ENCODE results near the gene C10orf120.

Gene C10orf120

DNA sequence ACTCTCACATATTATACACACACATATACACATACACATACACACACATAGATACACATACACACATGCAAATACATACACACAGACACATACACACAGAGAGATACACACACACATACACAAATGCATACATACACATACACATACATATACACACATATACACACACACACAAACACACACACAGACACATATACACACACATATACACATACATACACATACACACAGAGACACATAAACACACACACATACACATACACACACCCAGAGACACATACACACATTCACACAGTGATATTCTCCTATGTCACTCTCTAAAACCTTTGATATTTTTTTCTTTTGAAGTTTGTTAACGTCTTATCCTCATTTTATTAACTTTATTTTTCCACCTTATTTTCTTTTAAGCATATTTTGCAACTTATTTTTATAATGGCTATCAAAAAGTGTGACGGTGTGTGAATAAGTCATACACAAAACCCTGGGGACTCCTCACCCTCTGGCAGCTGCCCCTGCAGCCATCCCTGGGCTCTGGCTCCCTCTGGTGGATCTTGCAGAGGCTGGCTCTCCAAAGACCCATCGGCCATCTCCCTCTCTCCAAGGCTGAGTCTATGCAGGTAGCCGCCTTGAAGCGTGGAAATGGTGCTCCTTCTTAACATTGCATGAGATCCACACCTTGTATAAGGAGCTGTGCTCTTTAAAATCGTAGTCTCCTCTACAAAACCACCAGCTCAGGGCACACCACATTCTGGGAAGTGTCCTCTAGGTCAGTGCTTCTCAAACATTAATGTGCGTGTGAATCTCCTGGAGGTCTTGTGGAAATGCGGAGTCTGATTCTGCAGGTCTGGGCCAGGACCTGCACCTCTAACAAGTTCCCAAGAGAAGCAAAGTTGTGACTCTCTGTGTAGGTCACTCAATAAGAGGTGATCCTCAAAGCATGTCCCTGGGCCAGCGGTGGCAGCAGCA lies 4.1 kb upstream of the C10orf120 start:
- DNase-seq (ENCODE audit: low spot score) = peak; percentile 45

DNA sequence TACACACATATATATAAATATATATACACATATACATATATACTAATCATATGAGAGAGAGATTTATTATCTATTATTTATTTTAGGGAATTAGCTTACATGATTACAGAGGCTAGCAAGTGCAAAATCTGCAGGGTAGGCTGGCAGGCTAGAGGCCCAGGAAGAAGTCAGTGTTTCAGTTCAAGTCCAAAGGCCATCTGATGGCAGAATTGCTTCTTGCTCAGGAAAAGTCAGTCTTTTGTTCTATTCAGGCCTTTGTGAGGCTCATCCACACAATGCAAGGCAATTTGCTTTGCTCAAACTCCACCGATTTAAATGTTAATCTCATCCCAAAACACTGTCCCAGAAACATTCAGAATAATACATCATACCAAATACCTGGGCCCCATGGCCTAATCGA lies 2.6 kb upstream of the C10orf120 start:
- DNase-seq (ENCODE audit: low spot score) = no peak

DNA sequence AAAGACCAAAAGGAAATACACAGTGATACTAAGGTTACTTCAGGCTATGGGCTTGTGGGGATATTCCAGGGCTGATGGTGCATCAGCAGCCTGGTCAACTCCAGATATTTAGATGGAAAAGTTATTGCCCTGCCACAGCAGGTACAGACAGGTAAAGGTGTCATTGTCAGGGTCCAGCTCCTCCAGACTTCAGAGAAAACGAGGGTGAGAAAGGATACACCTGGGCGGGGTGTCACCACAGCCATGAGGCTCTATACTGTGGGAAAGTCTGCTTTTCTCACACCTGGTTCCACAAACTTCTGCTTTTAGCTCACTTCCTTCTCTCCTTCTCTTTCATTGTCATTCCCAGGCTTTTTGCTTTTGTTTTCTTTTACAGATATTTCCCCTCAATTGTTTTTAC lies 2.0 kb upstream of the C10orf120 start:
- DNase-seq (ENCODE audit: low spot score) = no peak

DNA sequence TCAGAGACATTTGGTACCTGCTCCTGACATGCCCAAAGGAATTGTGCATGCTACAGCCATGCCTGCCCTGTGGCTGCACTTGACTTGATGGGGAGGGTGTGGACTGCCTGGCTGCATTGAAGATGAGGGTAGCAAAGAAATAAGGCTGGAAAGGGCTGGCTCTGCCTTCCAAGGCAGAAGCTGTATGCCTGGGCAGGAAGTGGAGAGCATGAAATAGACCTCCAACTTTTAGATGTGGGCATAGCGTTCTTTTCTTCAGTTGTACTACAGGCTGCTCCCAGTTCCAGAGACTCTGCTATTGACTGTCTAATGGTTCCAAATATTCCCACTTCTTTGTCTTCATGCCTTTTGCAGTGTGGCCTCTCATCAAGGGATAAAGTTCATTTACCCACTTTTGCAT lies 3.0 kb downstream of the C10orf120 start:
- DNase-seq (ENCODE audit: low spot score) = no peak

DNA sequence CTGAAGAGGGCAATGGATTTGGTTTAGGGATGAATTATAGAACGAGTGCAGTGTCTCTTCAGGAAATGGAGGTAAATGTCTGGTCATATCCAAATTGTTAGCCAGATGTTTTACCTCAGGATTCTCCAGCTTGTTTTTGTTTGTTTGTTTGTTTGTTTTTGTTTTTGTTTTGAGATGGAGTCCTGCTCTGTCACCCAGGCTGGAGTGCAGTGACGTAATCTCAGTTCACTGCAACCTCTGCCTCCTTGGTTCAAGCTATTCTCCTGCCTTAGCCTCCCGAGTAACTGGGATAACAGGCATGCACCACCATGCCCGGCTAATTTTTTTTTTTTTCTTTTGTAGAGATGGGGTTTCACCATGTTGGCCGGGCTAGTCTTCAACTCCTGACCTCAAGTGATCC lies 6.9 kb downstream of the C10orf120 start:
- DNase-seq (ENCODE audit: low spot score) = no peak

DNA sequence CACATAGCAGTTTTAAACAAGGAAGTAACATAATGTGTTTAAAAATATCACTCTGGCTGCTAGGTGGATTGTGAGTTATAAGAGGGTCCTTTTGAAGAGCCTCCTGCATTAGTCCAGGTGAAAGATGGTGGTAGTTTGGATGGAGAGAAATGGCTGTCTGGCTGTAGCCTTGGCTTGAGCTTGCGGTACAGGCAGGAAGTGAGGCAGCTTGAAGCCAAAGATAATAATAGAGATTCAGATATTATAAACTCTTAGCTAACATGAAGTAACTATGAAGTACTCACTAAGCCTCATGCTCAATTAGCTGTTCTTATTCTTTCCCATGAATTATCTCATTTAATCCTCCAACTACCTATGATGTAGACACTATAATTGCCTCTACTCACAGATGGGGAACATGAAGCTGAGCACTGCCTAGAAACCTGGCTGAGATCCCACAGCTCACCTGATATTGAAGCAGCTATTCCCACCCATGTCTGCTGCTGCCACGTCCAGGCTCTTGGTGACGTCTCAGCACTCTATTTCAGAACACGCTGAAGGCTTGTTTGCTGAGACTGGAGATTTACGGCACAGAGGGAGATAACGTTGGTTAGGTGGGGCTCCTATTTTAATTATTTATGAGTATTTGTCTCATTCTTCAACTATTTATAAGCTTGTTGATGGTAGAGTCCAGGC lies 10.4 kb downstream of the C10orf120 start:
- no peak for DNase-seq (ENCODE audit: low spot score)

DNA sequence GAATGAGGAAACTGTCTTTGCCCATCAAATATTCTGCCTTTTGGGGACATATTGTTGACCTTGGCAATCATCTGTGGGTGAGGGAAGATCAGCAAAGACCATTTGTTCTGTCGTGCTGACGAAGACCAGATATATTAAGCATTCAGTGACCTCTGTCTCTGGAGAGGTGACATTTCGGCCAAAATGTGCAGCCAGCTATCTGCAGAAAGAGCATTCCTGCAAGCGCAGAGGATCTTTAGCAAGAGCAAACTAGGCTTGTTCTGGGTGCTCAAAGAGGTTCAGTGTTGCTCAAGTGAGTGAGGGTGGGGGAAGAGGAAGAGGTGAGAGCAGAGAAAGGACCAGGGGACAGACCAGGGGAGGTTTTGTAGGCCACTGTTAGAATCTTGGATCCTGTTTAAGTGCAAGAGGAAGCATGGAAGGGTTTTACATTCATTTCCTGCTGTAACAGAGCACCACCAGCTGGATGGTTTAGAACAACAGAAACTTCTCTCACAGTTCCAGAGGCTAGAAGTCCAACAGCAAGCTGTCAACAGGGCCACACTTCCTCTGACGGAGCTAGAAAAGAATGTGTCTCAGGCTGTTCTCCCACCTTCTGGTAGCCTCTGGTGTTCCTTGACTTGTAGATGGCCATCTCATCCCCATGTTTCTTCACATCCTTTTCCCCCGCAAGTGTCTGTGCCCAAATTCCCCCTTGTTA lies 11.2 kb downstream of the C10orf120 start:
- no peak for DNase-seq (ENCODE audit: low spot score)

DNA sequence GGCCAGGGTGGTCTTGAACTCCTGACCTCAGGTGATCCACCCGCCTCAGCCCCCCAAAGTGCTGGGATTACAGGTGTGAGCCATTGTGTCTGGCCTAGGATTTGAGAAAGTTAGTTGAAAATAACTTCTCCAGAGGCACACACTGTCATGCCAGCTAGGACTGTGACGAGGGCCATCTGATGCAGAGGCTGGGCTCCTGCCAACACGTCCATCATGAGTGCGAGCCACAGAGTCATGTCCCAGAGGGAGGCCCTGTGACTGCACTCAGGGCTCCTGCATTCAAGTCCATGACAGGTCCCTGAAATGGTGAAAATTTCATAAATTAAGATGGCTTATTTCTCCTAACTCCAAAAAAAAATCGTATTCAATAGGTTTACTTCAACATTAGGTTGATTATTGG lies 17.1 kb downstream of the C10orf120 start:
- no peak for DNase-seq (ENCODE audit: low spot score)

DNA sequence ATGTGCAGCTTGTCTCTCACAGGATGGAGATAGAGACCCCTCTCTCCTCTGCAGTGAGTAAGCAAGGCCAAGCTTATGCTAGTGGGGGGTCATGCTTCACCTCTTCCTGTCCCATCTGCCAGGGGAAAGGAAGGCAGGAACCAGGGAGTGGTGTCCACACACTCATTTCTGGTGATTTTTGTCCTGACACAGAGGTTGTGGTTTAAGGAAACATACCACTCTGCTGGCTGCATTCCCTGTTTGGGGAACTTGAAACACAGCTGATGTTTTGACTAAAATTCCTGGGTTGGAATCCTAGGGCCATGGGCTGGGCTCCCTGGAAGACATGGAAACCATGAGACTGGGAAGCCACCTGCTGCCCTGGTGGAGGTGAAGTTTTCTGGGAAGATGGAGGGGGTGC lies 21.4 kb downstream of the C10orf120 start:
- no peak for DNase-seq (ENCODE audit: low spot score)

DNA sequence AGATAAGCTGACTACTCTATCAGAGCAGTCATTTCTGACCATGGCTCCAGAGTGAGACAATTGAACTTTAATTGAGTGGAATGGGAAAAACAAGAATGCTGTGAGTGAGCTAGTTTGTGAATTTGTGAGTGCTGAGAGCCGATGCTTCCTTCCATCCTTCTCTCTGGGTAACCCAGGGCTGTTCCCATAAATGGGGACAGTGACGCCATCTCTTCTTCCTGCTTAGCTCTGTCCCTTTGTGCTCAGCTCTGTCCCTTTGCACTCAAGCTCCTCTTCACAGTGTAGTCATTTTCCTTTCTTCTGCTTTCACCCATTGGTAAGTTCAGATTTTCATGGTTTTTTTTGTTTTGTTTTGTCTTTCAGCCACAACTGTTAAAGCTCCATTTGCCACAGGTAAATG lies 24.4 kb downstream of the C10orf120 start:
- no peak for DNase-seq (ENCODE audit: low spot score)

DNA sequence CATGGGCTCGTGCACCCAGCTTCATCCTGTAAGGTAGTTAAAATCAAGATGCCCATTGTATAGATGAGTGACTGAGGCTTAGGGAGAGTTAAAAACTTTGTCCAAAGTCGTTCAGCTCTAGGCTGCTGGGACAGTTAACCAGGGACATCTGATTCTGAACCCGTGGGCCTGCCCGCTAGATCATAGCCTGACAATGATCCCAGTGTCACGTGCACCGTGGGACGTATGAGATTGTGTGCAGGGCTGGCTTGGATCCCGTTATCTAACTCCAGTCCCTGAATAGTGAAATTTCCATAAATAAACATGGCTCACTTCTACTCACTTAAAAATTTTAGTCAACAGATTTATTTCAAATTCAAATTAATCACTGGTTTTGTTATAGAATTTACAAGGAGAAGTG lies 24.9 kb downstream of the C10orf120 start:
- no peak for DNase-seq (ENCODE audit: low spot score)

DNA sequence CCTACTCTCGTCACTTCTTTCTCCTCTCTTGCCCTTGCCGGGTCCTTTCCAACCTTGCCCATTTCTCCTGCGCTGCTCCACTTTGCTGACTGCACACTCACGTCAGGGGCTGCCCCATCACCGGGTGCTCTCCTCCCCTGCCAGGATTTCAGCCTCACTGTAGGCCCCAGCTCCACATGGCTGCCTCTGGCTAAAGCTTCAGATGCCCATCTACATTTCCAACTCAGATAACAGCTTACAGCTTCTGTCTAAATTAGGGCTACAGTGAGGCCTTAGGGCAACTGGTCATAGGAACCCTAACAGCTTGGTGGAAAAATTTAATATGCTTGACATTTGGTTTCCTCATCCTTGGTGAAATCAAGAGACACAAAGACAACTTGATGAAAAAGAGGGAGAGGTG lies 25.9 kb downstream of the C10orf120 start:
- no peak for DNase-seq (ENCODE audit: low spot score)

DNA sequence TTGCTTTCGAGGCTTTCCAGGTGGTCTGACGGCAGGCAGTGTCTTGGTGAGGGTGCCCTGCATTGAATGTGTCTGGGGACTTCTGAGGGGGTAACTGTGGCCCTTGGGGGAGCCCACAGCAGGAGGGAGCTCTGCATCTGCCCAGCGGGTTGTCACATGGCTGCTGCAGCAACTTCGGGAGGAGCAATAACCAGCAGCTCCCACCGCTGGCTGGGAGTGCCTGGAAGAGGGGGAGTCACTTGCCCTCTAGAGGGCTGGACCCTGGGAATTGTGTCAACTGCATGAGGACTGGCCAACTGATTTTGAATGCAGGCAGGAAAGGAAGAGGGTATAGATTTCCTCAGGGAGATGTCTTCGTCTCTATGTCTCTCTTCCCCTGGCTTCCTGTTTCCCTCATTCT lies 26.4 kb downstream of the C10orf120 start:
- no peak for DNase-seq (ENCODE audit: low spot score)

DNA sequence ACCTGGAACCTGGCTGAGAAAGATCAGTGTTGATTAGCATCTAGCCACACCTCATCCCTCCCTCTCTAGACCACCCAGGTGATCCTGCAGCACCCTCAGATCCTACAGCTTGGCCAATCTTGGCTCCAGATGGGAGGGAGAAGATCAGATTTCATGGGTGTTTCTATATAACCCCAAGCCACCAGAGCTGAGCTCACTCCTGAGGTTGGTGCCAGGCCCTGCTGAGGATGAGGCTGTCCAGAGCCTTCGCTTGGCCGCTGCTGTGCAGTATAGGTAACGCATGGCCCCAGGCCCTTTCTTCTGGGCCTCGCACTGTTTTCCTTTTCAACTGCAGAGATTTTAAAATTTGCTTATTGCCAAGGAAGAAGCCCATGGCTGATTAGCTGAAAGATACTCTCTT lies 27.0 kb downstream of the C10orf120 start:
- no peak for DNase-seq (ENCODE audit: low spot score)

DNA sequence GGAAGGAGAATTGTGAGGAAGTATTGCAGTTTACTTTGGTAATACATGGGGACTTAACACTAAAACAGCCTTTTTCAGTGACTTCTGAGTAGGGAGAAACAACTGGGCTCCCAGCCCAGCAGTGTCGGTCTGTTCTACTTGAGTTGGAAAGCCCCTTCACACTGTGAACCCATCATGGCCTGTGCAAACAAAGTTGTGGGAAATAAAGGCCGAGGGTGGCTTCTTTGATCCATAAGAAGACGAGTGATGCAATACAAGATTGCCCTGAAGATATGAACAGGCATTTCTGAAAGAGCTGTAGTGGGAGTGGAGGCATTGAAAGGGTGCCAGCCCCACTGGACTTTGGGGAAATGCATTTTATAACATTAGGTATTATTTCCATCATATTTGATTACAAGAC lies 28.3 kb downstream of the C10orf120 start:
- DNase-seq (ENCODE audit: low spot score) = no peak

DNA sequence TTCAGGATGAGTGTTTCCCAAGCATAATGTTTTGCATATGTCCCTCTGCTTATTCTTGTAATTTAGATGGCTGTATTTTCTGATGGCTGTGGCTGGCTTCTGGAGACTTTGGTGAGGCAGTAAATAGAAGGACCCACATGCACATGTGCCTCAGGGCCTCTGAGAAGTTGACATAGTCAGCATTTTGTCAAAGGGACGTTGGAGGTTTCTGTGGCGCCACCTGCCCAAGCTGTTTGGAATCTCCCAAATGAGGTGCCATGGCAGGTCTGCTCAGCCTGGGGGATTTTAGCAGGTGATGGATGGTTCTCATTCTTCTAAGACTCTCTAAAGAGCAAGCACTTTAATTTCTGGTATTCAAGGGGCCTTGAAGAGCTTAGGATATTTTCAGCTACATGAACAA lies 29.8 kb downstream of the C10orf120 start:
- DNase-seq (ENCODE audit: low spot score) = no peak

DNA sequence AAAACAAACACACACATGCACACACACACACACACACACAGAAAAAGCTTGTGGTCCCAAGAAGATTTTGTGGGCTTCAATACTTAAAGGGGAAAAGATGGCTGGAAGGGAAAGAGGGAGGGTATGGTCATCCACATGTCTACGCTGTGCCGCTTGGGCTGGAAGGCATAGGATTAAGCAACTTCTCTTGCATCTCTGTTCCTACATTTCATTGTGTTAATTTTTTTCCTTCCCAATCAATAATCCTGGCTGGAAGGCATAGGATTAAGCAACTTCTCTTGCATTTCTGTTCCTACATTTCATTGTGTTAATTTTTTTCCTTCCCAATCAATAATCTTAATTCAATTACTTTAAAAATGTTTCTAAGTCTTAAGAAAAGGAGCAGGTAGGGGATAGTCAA lies 30.6 kb downstream of the C10orf120 start:
- DNase-seq (ENCODE audit: low spot score) = no peak

DNA sequence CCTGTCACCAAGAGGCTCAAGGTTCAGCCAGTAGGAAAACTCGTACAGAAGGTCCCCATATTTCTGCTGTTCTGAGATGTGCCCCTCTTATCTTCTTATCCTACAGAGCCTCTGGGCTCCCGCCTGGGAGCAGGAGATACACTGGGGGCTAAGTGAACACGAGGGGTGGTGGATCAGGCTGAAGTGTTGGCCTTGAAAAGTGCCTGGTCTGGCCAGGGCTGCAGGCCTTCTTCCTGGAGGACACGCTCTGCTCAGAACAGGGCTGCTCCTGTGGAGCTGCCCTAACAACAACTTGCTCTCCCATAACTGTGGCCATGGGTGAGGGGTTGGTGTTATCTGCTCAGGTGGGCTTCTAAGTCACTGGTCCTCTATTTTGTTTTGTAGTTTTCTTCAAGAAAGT lies 33.7 kb downstream of the C10orf120 start:
- DNase-seq (ENCODE audit: low spot score) = no peak

DNA sequence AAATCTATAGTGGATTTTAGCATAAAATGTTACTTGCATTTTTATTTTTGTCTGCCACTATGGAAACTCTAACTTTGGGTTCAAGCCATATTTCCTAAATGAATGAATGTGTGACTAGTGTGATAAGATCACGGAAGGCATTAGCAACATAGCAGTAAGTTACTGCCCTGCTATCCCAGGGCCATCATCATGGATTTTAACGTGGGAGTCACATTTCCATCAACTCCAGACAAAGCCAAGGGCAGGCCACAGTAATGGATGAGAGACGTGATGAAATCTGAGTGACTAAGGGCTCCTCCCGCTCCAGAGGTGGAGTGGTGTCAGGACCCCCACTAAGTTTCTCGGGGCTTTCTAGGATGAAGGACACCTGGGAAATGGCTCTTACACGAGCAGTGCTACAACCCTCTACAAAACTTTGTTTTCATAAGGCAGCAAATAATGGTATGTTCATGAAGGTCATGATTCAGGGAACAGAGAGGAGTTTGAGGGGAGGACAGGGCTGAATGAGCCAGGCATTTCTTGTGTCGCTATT lies 34.3 kb downstream of the C10orf120 start:
- DNase-seq (ENCODE audit: low spot score) = no peak

DNA sequence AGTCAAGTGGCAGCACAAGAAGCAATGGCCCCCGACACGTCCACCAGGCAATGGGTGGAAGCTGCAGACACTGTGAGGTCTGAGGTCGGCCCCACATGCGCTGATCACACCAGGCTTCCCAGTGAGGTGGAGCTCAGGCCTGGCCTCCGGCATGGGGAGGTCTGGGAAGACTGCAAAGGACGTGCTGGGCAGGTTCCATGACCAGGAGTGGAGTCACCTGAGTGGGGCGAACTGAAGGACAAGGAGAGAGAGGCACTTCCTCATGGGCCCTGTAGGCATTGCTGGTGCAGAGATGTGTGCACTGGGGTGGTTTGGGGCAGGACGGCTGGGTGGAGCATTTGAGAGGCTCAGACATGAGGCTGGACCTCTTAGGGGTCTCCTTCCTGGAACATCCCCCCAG lies 35.1 kb downstream of the C10orf120 start:
- DNase-seq (ENCODE audit: low spot score) = no peak

DNA sequence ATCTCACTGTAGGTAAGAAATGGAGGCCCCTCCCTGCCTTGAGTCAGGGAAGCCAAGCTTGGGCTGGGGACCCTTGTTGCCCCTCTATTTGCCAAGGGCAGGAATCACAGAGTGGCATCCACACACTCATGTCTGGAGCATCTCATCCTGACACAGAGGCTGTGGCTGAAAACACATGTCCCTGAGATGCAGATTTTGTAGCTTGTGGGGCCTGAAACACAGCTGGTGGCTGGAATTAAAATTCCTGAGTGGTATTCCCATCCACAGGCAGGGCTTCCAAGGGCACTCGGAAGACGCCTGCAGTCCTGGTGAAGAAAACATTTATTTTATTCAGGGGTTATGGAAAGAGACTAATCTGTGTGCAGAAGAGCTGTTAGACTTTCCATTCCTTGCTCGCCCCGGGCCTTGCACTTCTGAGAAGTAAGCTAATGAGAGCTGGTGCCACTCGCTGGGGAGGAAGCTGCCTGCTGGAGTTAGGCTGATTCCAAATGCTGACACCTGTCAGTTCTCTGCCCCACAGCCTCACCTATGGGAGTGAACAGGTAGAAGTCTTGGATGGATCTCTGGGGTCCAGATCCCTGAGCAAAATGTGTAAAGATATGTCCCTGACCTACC lies 36.0 kb downstream of the C10orf120 start:
- DNase-seq (ENCODE audit: low spot score) = no peak

DNA sequence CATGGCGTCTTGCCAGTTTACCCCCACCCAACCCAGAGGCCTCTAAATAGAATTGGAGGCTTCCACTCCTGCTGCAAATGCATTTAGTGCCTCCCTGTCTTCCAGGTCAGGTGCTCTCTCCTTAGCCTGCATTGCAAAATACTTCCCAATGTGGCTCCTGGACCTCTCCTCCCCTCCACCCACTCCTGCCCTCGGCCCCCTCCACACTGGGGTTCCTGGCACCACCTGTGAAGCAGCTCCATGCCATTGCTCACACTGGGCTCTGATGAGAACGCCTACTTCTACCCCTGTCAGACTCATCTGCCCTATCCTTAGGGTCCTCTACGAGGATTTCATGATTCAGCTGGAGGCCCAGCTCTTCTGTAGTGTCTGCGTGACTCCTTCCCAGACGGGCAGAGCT lies 37.4 kb downstream of the C10orf120 start:
- no peak for DNase-seq (ENCODE audit: low spot score)
